Mucosa of rectum (tissue), 2 donors: Measurements from ENCODE around the gene INSC.

Experiments
- H3K27ac ChIP-seq, 2 donors: one replicate each; pipeline ENCODE4 v1.7.0; 2013; ENCODE audit warnings: inconsistent platforms in 2 of 2, low read depth in 2 of 2, low read length in 2 of 2
- H3K27me3 ChIP-seq, 2 donors: one replicate each; pipeline ENCODE4 v1.7.0; 2013; ENCODE audit warnings: low read length in 2 of 2; ENCODE audit not compliant: control insufficient read depth in 2 of 2, insufficient read depth in 2 of 2
- H3K36me3 ChIP-seq, 2 donors: one replicate each; pipeline ENCODE4 v1.7.0; 2013; ENCODE audit warnings: low read length in 2 of 2; ENCODE audit not compliant: control insufficient read depth in 2 of 2, insufficient read depth in 2 of 2
- H3K4me1 ChIP-seq, 2 donors: one replicate each; pipeline ENCODE4 v1.7.0; 2013; ENCODE audit warnings: low read length in 2 of 2, mild to moderate bottlenecking in 1 of 2; ENCODE audit not compliant: control insufficient read depth in 2 of 2, insufficient read depth in 2 of 2
- H3K4me3 ChIP-seq, 2 donors: one replicate each; pipeline ENCODE4 v1.7.0; 2013; ENCODE audit warnings: low read length in 2 of 2
- H3K9ac ChIP-seq, 2 donors: one replicate each; pipeline ENCODE4 v1.7.0; 2013; ENCODE audit warnings: low read length in 2 of 2, low read depth in 1 of 2, mild to moderate bottlenecking in 1 of 2
- H3K9me3 ChIP-seq, 2 donors: one replicate each; pipeline ENCODE4 v1.7.0; 2013; ENCODE audit warnings: low read length in 2 of 2; ENCODE audit not compliant: control insufficient read depth in 2 of 2
- donor health status: healthy.
- donor health status: Normal muscosa, but diverticular disease.

Gene INSC

DNA sequence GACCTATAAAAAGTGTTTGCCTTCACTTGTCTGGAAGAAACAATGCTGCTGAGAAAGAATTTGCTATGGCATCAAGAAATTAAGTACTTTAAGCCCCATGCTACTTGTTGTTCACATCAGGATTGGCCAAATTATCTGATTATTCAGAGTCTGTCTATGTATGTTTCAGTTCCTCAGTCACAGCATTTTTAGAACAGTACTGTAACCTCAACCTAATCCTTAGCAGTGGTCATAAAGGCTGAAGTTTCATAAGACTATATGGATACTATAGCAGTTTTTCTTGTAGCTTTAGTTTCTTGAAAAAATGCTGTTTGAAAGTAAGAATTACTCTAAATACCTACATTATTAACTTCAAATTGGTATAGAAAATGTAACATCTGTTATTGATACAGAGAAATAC is 153.9 kb downstream of the INSC start:
- Histone ChIP-seq H3K4me1 (no peaks in the 10 kb centered on the region), H3K36me3 (no peaks in the 10 kb centered on the region), H3K9me3 (peaks cover 0 to 3% of the 10 kb centered on the region in 2 donors), H3K27me3 (no peaks in the 10 kb centered on the region), H3K4me3 (no peak overlapping the region), H3K9ac (no peak overlapping the region), H3K27ac (no peak overlapping the region)

DNA sequence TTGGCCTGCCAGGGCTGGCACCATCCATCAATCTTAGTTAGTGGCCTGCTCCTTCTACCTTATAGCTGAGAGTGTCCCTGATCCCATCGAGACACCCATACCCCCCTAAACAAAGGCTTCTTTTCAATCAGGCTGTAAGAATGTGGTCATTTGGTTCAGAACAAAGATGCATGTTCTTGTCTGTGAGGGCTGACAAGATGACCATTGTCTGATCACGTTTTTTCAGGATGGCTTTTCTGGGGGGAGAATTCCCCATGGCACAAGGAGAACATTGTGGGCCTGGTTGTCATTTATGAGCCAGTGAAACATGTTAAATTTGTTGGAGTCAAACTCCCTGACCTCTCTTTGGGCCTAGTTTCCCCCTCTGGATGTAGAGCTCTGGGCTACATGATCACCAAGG is 160.4 kb downstream of the INSC start:
- no peak overlapping the region for H3K9ac ChIP-seq
- H3K4me1 ChIP-seq = no peaks in the 10 kb centered on the region
- H3K27me3 ChIP-seq = no peaks in the 10 kb centered on the region
- no peaks in the 10 kb centered on the region for H3K36me3 ChIP-seq
- no peaks in the 10 kb centered on the region for H3K9me3 ChIP-seq
- no peak overlapping the region for H3K4me3 ChIP-seq
- H3K27ac ChIP-seq = no peak overlapping the region

DNA sequence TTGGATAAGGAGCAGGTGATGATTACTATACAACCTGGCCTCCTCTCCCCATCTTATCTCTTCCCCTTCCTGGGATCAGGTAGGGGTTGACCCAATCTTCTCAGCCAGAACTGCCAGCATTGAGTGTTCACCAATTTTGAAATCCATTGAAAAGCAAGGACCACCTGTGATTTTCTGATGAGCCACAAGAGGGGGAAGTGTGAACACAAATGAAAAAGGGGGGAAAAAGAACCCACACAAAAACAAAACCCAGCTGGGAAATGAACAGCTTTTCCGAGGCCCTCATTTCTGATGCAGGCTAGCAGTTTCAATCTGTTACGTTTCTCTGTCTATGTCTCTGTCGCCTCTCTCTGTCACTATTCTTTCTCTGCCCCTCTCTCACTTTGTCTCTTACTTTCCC is 161.9 kb downstream of the INSC start:
- Histone ChIP-seq H3K27me3 (no peaks in the 10 kb centered on the region), H3K4me1 (no peaks in the 10 kb centered on the region), H3K36me3 (no peaks in the 10 kb centered on the region), H3K27ac (no peak overlapping the region), H3K9ac (no peak overlapping the region), H3K9me3 (no peaks in the 10 kb centered on the region), H3K4me3 (no peak overlapping the region)

DNA sequence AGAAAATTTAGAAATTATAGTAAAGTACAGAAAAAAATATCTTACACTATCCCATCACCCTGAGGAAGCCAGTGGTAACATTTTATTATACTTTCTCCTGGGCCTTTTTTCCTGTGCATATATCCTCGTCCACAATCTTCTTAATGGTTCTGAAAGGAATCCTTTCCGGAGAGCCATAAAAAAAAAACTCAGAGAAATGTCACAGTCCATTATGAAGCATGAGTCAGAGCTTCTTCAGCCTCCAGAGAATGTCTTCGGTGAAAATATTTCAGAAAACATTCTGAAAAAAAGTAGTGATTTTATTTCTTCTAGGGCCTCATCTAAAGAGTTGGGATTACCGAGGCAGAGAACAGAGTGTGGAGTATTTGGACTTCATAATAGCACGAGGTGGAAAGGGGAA is 163.4 kb downstream of the INSC start:
- H3K27me3 ChIP-seq = peaks cover 0 to 3% of the 10 kb centered on the region in 2 donors
- no peaks in the 10 kb centered on the region for H3K9me3 ChIP-seq
- no peaks in the 10 kb centered on the region for H3K36me3 ChIP-seq
- no peak overlapping the region for H3K27ac ChIP-seq
- no peaks in the 10 kb centered on the region for H3K4me1 ChIP-seq
- H3K4me3 ChIP-seq = no peak overlapping the region
- no peak overlapping the region for H3K9ac ChIP-seq

DNA sequence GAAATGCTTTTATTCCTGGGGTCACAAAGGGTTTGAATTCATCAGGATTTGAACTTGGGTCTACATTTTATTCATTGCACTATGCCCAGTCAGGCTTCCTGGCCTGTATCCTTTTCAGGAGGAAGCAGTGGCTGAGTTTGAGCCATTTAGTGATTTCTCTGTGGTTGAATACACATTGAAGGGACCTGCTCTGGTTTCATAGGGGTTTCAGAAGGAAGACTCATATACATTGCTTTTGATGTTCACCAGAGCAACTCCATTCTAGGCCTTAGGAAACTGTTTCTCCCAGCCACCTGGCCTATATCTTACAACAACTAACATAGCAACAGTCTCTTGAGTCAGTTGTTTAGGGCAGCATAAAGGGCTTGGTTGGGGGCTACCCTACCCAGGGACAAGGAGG is 165.7 kb downstream of the INSC start:
- no peaks in the 10 kb centered on the region for H3K36me3 ChIP-seq
- H3K27me3 ChIP-seq = peaks cover 0 to 3% of the 10 kb centered on the region in 2 donors
- H3K9ac ChIP-seq = no peak overlapping the region
- H3K27ac ChIP-seq = no peak overlapping the region
- no peak overlapping the region for H3K4me3 ChIP-seq
- no peaks in the 10 kb centered on the region for H3K4me1 ChIP-seq
- H3K9me3 ChIP-seq = no peaks in the 10 kb centered on the region

DNA sequence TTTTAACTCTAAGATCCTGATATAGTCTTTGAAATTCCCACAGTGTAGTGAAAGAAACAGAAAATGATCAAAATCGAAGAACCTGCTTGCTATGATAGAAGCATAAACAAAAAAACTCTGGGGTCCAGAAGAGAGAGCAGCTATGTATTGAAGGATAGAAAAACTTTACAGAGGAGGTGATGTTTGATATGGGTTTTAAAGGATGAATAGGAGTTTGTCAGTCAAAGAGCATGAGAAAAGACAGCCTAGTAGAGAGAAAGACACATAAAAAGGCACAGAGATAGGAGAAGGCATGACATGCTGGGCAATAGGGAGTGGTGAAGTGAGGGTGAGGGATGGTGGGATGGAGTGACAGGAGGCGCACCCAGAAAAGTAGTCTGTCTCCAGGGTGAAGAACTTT is 168.0 kb downstream of the INSC start:
- no peaks in the 10 kb centered on the region for H3K36me3 ChIP-seq
- no peak overlapping the region for H3K27ac ChIP-seq
- peaks cover 0 to 3% of the 10 kb centered on the region in 2 donors for H3K27me3 ChIP-seq
- no peaks in the 10 kb centered on the region for H3K4me1 ChIP-seq
- no peak overlapping the region for H3K4me3 ChIP-seq
- no peaks in the 10 kb centered on the region for H3K9me3 ChIP-seq
- H3K9ac ChIP-seq = no peak overlapping the region

DNA sequence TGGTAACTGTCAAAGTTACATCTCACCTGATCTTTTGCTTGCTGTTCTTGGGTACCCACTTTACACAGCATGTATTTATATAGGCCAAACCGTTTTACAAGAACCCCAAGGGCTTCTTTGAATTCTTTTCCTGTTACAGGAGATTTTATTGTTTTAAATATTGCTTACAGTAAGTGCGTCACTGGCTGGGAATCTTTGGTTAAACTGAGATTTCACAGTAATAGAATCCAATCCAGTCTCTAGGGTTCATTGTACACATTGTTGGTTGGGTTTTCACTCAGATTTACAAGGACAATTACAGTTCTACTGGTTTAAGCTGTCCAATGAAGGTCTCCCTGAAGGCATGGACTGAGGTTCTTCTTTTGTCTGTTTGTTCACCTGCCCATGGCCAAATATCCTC is 171.7 kb downstream of the INSC start:
- no peaks in the 10 kb centered on the region for H3K36me3 ChIP-seq
- H3K27ac ChIP-seq = no peak overlapping the region
- no peaks in the 10 kb centered on the region for H3K4me1 ChIP-seq

DNA sequence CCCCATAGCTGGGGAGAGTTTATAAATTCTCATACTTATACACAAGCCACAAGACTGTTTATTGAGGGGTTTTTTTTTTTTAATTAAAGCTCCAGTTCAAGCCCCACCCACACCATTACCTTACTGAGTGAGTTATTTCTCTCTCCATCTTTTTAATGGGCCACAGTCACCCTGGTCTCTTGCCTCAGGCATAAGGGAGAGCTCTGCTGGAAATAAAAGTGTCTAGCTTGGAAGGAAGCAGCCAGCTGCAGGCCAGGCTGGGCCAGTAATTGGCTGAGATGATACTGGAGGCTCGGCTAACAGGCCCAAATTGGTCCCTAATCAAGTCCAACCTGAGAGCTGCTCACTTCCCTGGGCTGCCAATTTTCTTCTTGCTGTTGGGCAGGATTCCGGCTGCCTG is 174.1 kb downstream of the INSC start:
- no peak overlapping the region for H3K9ac ChIP-seq

More for the DNA sequence above, 171.7 kb downstream of the INSC start:
- H3K9ac ChIP-seq = no peak overlapping the region
- peaks cover 0 to 3% of the 10 kb centered on the region in 2 donors for H3K27me3 ChIP-seq
- H3K4me3 ChIP-seq = no peak overlapping the region
- no peaks in the 10 kb centered on the region for H3K9me3 ChIP-seq

DNA sequence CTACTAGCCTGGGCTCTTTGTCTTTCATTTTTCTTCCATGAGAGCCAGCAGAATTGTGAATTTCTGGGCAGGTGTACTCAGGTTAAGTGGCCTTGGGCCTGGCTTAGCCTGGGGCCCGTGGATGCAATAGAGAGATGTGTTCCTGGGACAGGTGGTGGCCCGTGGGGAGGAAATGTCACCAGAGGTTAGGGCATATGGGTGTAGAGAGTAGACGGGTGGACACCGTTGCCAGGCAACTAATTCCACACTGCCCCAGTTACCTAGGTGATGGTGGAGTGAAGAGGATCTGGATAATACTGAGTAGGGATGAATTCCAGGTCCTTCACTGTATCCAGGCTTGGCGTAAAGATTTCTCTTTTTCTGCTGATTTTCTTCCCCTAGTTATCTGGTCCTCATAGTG is 175.0 kb downstream of the INSC start:
- H3K4me1 ChIP-seq = no peaks in the 10 kb centered on the region
- no peak overlapping the region for H3K27ac ChIP-seq
- H3K36me3 ChIP-seq = no peaks in the 10 kb centered on the region
- H3K27me3 ChIP-seq = no peaks in the 10 kb centered on the region
- no peak overlapping the region for H3K9ac ChIP-seq
- H3K4me3 ChIP-seq = no peak overlapping the region
- H3K9me3 ChIP-seq = no peaks in the 10 kb centered on the region

More for the DNA sequence above, 174.1 kb downstream of the INSC start:
- Histone ChIP-seq H3K9me3 (no peaks in the 10 kb centered on the region), H3K4me3 (no peak overlapping the region), H3K27me3 (no peaks in the 10 kb centered on the region), H3K36me3 (no peaks in the 10 kb centered on the region), H3K27ac (no peak overlapping the region), H3K4me1 (no peaks in the 10 kb centered on the region)

DNA sequence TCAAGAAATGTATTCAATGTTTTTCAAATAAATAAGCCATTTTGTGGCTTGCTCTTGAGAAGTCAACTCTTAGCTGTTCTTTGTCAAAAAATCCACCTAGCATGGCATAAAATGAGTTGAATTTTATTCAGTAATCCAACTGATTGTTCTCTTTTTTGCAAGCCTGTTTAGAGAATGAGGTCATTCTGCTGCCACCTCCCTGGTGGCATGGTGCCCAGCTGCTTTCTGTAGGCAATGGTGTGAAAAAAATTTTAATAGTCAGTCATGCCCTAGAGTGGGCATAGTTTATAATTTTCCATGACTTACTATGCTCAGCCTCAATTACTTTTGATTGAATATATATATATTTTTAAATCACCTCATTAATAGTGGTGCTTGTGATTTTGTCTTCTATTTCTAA is 177.2 kb downstream of the INSC start:
- Histone ChIP-seq H3K4me3 (no peak overlapping the region), H3K27ac (no peak overlapping the region), H3K4me1 (no peaks in the 10 kb centered on the region), H3K27me3 (no peaks in the 10 kb centered on the region), H3K36me3 (no peaks in the 10 kb centered on the region), H3K9ac (no peak overlapping the region), H3K9me3 (no peaks in the 10 kb centered on the region)

DNA sequence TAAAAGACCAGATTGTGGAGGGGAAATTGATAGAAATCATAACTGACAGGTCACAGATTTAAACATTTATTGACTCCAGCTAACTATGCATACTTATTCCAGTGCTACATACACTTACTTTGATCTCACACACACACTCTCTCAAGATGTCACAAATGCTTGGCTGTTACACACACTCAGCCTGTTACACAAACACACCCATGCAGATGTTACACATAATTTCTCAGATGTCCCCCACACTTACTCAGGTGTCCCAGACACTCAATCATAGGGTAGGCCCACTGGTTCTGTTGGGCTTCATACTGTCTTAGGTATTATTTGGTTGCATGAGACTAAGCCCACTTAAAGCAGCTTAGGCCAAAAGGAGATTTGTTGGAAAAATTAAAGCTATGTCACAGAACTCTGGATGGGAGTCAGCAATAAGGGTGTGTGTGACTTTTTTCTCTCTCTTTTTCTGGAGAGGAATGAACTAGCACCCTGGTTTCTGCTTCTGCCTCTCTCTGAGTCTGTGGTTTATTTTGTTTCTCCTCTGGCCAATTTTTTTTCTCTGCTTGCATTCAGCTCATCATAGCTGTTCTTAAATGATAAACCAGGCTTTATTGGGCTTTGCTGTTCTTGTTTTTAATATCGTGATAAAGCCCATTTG is 179.4 kb downstream of the INSC start:
- Histone ChIP-seq H3K36me3 (no peaks in the 10 kb centered on the region), H3K9me3 (no peaks in the 10 kb centered on the region), H3K27ac (no peak overlapping the region), H3K27me3 (no peaks in the 10 kb centered on the region), H3K9ac (no peak overlapping the region), H3K4me1 (no peaks in the 10 kb centered on the region), H3K4me3 (no peak overlapping the region)
